Ascending aorta (tissue), 2 donors: ENCODE data around the gene SLFN14. TPM values are rescaled to one million over a fixed set of nuclear protein-coding genes. Genes with fewer than 3 reads are reported as not detected.
"Not testable (repeated sequence)": the region's sequence is repeated elsewhere in the genome, so short reads cannot be mapped to it uniquely, and the experiment has no call there.

Source experiments
- DNase-seq, 2 donors: peaks; one replicate each; pipeline ENCODE4 v3.0.0-alpha.2; 2019; ENCODE audit warnings: low spot score in 2 of 2
- H3K27ac ChIP-seq, 2 donors: fragments of 200-600 bp; sonication (generic); one replicate each; pipeline ENCODE4 v1.5.1; 2016 to 2017; ENCODE audit warnings: mild to moderate bottlenecking in 1 of 2
- H3K27me3 ChIP-seq: fragments of 200-600 bp; sonication (generic); one replicate; pipeline ENCODE4 v1.5.1; 2017
- H3K36me3 ChIP-seq, 2 donors: fragments of 200-600 bp; sonication (generic); one replicate each; pipeline ENCODE4 v1.5.1; 2016
- H3K4me1 ChIP-seq, 2 donors: fragments of 200-600 bp; sonication (generic); one replicate each; pipeline ENCODE4 v1.5.1; 2016 to 2017; ENCODE audit warnings: mild to moderate bottlenecking in 1 of 2
- H3K4me3 ChIP-seq, 2 donors: fragments of 200-600 bp; sonication (generic); one replicate each; pipeline ENCODE4 v1.5.1; 2016 to 2017; ENCODE audit warnings: mild to moderate bottlenecking in 1 of 2
- H3K9me3 ChIP-seq, 2 donors: fragments of 200-600 bp; sonication (generic); one replicate each; pipeline ENCODE4 v1.5.1; 2016
- intact Hi-C: fragments of 100-400 bp; cut with DNase I; formaldehyde crosslinking; loops from one replicate; pipeline ENCODE4 v1.15.1; 2023
- total RNA-seq: library from RNA; depleted of rRNA; stranded (reverse); fragments of >200 nt; gene quantifications from one replicate; pipeline ENCODE4 v1.1.0, GENCODE V29; 2016
- TF ChIP-seq, protein P1 (sequence below), 3 experiments: fragments of 200-600 bp in 2 of 3; fragments of 450-650 bp in 1 of 3; sonication (generic) in 2 of 3; IDR thresholded peaks; one replicate each; pipeline ENCODE4 v1.5.1; 2016 to 2019; ENCODE audit warnings: antibody characterized with exemption in 3 of 3, mild to moderate bottlenecking in 1 of 3, moderate library complexity in 1 of 3

The SLFN14 gene
- total RNA-seq, 1 donor from 2014 or later: not detected

DNA sequence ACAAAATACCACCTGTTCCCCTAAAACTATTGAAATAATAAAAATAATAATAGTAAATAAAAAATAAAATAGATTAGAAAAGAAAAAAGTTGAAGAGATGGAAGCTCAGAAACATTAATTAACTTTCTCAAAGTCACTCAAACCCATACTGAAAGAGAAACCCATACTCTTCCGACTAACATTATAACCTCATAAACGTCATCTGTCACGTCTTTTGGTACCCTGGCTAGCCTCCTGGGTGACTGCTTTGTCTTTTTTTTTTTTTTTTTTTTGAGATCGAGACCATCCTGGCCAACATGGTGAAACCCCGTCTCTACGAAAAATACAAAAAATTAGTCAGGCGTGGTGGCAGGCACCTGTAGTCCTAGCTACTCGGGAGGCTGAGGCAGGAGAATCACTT, 30.8 kb downstream of the SLFN14 start:
- TF ChIP-seq, protein P1, sequence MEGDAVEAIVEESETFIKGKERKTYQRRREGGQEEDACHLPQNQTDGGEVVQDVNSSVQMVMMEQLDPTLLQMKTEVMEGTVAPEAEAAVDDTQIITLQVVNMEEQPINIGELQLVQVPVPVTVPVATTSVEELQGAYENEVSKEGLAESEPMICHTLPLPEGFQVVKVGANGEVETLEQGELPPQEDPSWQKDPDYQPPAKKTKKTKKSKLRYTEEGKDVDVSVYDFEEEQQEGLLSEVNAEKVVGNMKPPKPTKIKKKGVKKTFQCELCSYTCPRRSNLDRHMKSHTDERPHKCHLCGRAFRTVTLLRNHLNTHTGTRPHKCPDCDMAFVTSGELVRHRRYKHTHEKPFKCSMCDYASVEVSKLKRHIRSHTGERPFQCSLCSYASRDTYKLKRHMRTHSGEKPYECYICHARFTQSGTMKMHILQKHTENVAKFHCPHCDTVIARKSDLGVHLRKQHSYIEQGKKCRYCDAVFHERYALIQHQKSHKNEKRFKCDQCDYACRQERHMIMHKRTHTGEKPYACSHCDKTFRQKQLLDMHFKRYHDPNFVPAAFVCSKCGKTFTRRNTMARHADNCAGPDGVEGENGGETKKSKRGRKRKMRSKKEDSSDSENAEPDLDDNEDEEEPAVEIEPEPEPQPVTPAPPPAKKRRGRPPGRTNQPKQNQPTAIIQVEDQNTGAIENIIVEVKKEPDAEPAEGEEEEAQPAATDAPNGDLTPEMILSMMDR (IDR thresholded peaks at IDR 0.05): no peak
- Histone ChIP-seq H3K4me3 (no peak overlapping the region), H3K9me3 (no peaks in the 10 kb centered on the region), H3K36me3 (no peaks in the 10 kb centered on the region), H3K27ac (no peak overlapping the region), H3K4me1 (no peaks in the 10 kb centered on the region), H3K27me3 (no peaks in the 10 kb centered on the region)
- intact Hi-C loops: loop anchor here (10.0 kb wide), 1 partner anchor 355 kb away; no protein-coding TSS in a partner anchor
- DNase-seq: no peak

DNA sequence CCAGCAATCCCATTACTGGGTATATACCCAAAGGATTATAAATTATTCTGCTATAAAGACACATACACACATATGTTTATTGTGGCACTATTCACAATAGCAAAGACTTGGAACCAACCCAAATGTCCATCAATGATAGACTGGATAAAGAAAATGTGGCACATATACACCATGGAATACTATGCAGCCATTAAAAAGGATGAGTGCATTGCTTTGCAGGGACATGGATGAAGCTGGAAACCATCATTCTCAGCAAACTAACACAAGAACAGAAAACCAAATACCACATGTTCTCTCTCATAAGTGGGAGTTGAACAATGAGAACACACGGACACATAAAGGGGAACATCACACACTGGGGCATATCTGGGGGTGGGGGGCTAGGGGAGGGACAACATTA, 31.3 kb downstream of the SLFN14 start:
- H3K4me1 ChIP-seq, H3K27ac ChIP-seq, H3K9me3 ChIP-seq, H3K36me3 ChIP-seq, H3K27me3 ChIP-seq, H3K4me3 ChIP-seq, intact Hi-C loops, DNase-seq: not testable (repeated sequence)

DNA sequence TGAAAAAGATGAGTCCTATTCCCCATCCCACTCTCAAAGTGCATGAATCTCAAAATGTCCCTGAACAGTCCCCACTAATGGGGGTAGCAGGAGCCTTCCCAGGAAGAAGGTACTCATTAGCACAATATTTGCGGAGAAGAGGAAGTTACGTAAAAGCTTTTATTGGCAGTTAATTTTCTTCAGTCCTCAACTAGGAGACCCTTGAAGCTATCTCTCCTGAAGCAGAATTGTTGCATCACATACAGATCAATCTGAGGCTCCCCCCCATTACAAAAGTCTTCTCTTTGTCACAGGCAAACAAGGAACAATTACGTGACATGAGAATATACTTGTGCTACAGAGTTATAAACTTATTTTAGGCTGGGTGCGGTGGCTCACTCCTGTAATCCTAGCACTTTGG, 37.3 kb downstream of the SLFN14 start:
- Histone ChIP-seq H3K9me3 (no peaks in the 10 kb centered on the region), H3K27me3 (no peaks in the 10 kb centered on the region), H3K27ac (no peak overlapping the region), H3K4me3 (no peak overlapping the region), H3K4me1 (no peaks in the 10 kb centered on the region), H3K36me3 (no peaks in the 10 kb centered on the region)
- TF ChIP-seq, protein P1 (IDR thresholded peaks at IDR 0.05): no peak
- DNase-seq: no peak
- intact Hi-C loops: no loop called here

DNA sequence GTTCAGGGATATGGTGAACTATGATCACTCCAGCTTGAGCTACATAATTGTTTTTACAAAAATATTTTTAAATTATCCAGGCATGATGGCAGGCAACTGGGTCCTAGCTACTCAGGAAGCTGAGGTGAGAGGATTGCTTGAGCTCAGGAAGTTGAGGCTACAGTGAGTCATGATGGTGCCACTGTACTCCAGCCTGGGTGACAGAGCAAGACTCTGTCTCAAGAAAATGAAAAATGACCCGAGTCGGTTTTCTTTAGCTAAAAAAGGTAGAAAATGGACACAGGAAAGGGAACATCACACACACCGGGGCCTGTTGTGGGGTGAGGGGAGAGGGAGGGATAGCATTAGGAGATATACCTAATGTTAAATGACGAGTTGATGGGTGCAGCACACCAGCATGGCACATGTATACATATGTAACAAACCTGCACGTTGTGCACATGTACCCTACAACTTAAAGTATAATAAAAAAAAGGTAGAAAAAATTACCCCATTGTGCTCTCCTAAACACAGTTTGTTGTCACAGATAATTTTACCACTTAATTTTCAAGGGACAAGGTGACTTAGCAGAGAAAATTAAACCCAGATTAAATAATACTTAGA, 38.9 kb downstream of the SLFN14 start:
- H3K4me1 ChIP-seq, H3K27me3 ChIP-seq, intact Hi-C loops, H3K9me3 ChIP-seq, H3K36me3 ChIP-seq, H3K4me3 ChIP-seq, DNase-seq, H3K27ac ChIP-seq: not testable (repeated sequence)

GRCh38 chr17:35521150-35521549, 39.5 kb downstream of the SLFN14 start:
- Histone ChIP-seq H3K27ac (no peak overlapping the region), H3K4me1 (no peaks in the 10 kb centered on the region), H3K27me3 (no peaks in the 10 kb centered on the region), H3K4me3 (no peak overlapping the region), H3K36me3 (no peaks in the 10 kb centered on the region), H3K9me3 (no peaks in the 10 kb centered on the region)
- TF ChIP-seq, protein P1 (IDR thresholded peaks at IDR 0.05): no peak
- intact Hi-C loops: no loop called here
- no peak for DNase-seq

DNA sequence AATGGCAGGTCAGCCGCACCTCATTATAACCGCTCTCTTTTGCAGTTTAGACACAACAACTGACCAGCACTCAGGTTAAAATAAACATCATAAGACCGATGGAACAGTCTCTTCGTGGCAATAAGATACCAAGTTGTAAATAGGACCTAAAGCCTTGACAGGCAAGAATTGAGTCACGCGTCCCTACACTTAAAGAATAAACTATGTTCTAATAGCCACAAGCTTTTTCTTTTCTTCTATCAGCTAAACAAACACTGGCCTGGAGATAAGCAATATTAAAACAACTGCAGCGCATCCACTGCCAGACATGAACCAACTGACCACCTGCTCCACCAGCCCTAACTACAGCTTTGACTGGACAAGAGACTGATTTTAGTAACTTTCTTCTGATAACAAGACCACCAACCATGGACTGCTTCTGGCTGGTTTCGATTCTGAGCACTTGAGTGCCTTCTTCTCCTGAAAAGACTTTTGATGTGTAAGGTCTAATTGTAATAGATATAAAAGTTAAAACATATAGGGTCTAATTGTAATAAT, 40.6 kb downstream of the SLFN14 start:
- intact Hi-C loops: no loop called here
- Histone ChIP-seq H3K36me3 (no peaks in the 10 kb centered on the region), H3K27ac (no peak overlapping the region), H3K4me1 (no peaks in the 10 kb centered on the region), H3K27me3 (no peaks in the 10 kb centered on the region), H3K4me3 (no peak overlapping the region), H3K9me3 (no peaks in the 10 kb centered on the region)
- no peak for DNase-seq
- TF ChIP-seq, protein P1 (IDR thresholded peaks at IDR 0.05): no peak

GRCh38 chr17:35519439-35519838, 41.2 kb downstream of the SLFN14 start:
- intact Hi-C loops: no loop called here
- H3K4me1 ChIP-seq: no peaks in the 10 kb centered on the region
- no peak overlapping the region for H3K4me3 ChIP-seq
- TF ChIP-seq, protein P1 (IDR thresholded peaks at IDR 0.05): no peak
- no peak overlapping the region for H3K27ac ChIP-seq
- DNase-seq: no peak
- no peaks in the 10 kb centered on the region for H3K9me3 ChIP-seq
- H3K27me3 ChIP-seq: no peaks in the 10 kb centered on the region
- H3K36me3 ChIP-seq: no peaks in the 10 kb centered on the region

DNA sequence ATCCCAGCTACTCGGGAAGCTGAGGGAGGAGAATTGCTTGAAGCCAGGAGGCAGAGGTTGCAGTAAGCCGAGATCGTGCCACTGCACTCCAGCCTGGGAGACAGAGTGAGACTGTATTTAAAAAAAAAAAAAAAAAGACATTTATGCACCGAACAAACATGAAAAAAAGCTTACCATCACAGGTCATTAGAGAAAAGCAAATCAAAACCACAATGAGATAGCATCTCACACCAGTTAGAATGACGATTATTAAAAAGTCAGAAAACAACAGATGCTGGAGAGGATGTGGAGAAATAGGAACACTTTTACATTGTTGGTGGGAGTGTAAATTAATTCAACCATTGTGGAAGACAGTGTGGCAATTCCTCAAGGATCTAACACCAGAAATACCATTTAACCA, 42.2 kb downstream of the SLFN14 start:
- H3K4me3 ChIP-seq, H3K9me3 ChIP-seq, DNase-seq, intact Hi-C loops, H3K36me3 ChIP-seq, H3K27me3 ChIP-seq, H3K27ac ChIP-seq, H3K4me1 ChIP-seq: not testable (repeated sequence)
